Hematopoietic multipotent progenitor cell treated with erythropoietin and hydrocortisone succinate and interleukin-3 and kit ligand, for 4 days (in vitro differentiated cells): ENCODE results near the gene DDN.
A peak's percentile ranks its signal among the peaks of the same experiment; 100 is the strongest.

Experiments
- DNase-seq: peaks from one replicate; pipeline ENCODE4 v3.0.0-alpha.2; 2015

Gene DDN

GRCh38 chr12:49030714-49031572, 31.8 kb upstream of the DDN start:
- no peak for DNase-seq

GRCh38 chr12:49030119-49030518, 30.9 kb upstream of the DDN start:
- no peak for DNase-seq

- no peak for DNase-seq
Measured at GRCh38 chr12:49028666-49029275, 29.6 kb upstream of the DDN start.

GRCh38 chr12:49027846-49028555, 28.8 kb upstream of the DDN start:
- no peak for DNase-seq

- DNase-seq: no peak
Measured at GRCh38 chr12:49026678-49027480, 27.7 kb upstream of the DDN start.

GRCh38 chr12:49026101-49026500, 26.9 kb upstream of the DDN start:
- no peak for DNase-seq

GRCh38 chr12:49025463-49025862, 26.3 kb upstream of the DDN start:
- no peak for DNase-seq

GRCh38 chr12:49024543-49024942, 25.4 kb upstream of the DDN start:
- DNase-seq: no peak

- DNase-seq: no peak
Measured at GRCh38 chr12:49023812-49024211, 24.6 kb upstream of the DDN start.

GRCh38 chr12:49022558-49023178, 23.5 kb upstream of the DDN start:
- no peak for DNase-seq

- no peak for DNase-seq
Measured at GRCh38 chr12:49021292-49021915, 22.2 kb upstream of the DDN start.

GRCh38 chr12:49020441-49020840, 21.3 kb upstream of the DDN start:
- no peak for DNase-seq

GRCh38 chr12:49019443-49020324, 20.5 kb upstream of the DDN start:
- peak; percentile 91 for DNase-seq

GRCh38 chr12:49019120-49019430, 19.9 kb upstream of the DDN start:
- no peak for DNase-seq

GRCh38 chr12:49018261-49019119, 19.3 kb upstream of the DDN start, which contains the start of gene PRKAG1:
Gene PRKAG1 (minus strand): TSS chr12:49018776. CDS start chr12:49018740, 36 bp downstream.
- DNase-seq: peak; percentile 99

- DNase-seq: peak; percentile 73
Measured at GRCh38 chr12:49017891-49018260, 18.7 kb upstream of the DDN start.

GRCh38 chr12:49015196-49015595, 16.0 kb upstream of the DDN start:
- DNase-seq: peak; percentile 61

- DNase-seq: no peak
Measured at GRCh38 chr12:49014547-49014946, 15.4 kb upstream of the DDN start.

- peak; percentile 32 for DNase-seq
Measured at GRCh38 chr12:49013428-49013827, 14.3 kb upstream of the DDN start.

- DNase-seq: no peak
Measured at GRCh38 chr12:49012739-49013138, 13.6 kb upstream of the DDN start.
